GM19351 (cell line): ENCODE data around the gene MYO16.
"Not testable (repeated sequence)": the region's sequence is repeated elsewhere in the genome, so short reads cannot be mapped to it uniquely, and the experiment has no call there.

ENCODE experiments used
- ATAC-seq: cut with Tn5 transposase; IDR thresholded peaks from one replicate; pipeline ENCODE4 v1.9.1; 2021; ENCODE audit warnings: mild to moderate bottlenecking, moderate library complexity; ENCODE audit not compliant: unreplicated experiment

Gene MYO16

GRCh38 chr13:109024611-109025010 lies 395.2 kb downstream of the MYO16 start:
- ATAC-seq: no peak

GRCh38 chr13:109026266-109026665 lies 396.9 kb downstream of the MYO16 start:
- no peak for ATAC-seq

GRCh38 chr13:109028624-109029023 lies 399.2 kb downstream of the MYO16 start:
- ATAC-seq: no peak

GRCh38 chr13:109033090-109033489 lies 403.7 kb downstream of the MYO16 start:
- ATAC-seq: no peak

- no peak for ATAC-seq
Observed at GRCh38 chr13:109036078-109036780, 406.8 kb downstream of the MYO16 start.

- no peak for ATAC-seq
Observed at GRCh38 chr13:109043636-109044035, 414.2 kb downstream of the MYO16 start.

GRCh38 chr13:109055850-109056249 lies 426.4 kb downstream of the MYO16 start:
- no peak for ATAC-seq

GRCh38 chr13:109058087-109058486 lies 428.7 kb downstream of the MYO16 start:
- ATAC-seq: no peak

- no peak for ATAC-seq
Observed at GRCh38 chr13:109072505-109072904, 443.1 kb downstream of the MYO16 start.

GRCh38 chr13:109074436-109074835 lies 445.0 kb downstream of the MYO16 start:
- no peak for ATAC-seq

GRCh38 chr13:109074853-109075252 lies 445.4 kb downstream of the MYO16 start:
- no peak for ATAC-seq

- no peak for ATAC-seq
Observed at GRCh38 chr13:109087916-109088623, 458.7 kb downstream of the MYO16 start.

- no peak for ATAC-seq
Observed at GRCh38 chr13:109088624-109088917, 459.2 kb downstream of the MYO16 start.

- ATAC-seq: no peak
Observed at GRCh38 chr13:109090796-109091195, 461.4 kb downstream of the MYO16 start.

- no peak for ATAC-seq
Observed at GRCh38 chr13:109091249-109091648, 461.8 kb downstream of the MYO16 start.

- ATAC-seq: not testable (repeated sequence)
Observed at GRCh38 chr13:109092186-109092585, 462.8 kb downstream of the MYO16 start.

GRCh38 chr13:109093998-109094397 lies 464.6 kb downstream of the MYO16 start:
- no peak for ATAC-seq

GRCh38 chr13:109095126-109095525 lies 465.7 kb downstream of the MYO16 start:
- no peak for ATAC-seq

- no peak for ATAC-seq
Observed at GRCh38 chr13:109096101-109096500, 466.7 kb downstream of the MYO16 start.

- ATAC-seq: no peak
Observed at GRCh38 chr13:109100705-109101304, 471.4 kb downstream of the MYO16 start.

GRCh38 chr13:109101550-109102144 lies 472.2 kb downstream of the MYO16 start:
- no peak for ATAC-seq

GRCh38 chr13:109105899-109106298 lies 476.5 kb downstream of the MYO16 start:
- no peak for ATAC-seq
